WTC11 (cell line): Measurements from ENCODE around the gene ATPAF2. TPM values are rescaled to one million over a fixed set of nuclear protein-coding genes. Genes with fewer than 3 reads are reported as not detected.
A peak's percentile ranks its signal among the peaks of the same experiment; 100 is the strongest.

Experiments
- ATAC-seq: fragments of 200-7000 bp; cut with Tn5 transposase; 2 replicates; pipeline ENCODE4 v1.10.0; 2021; ENCODE audit warnings: mild to moderate bottlenecking, moderate library complexity
- CTCF ChIA-PET: fragments of 300-600 bp; sonication (Branson Sonifier 250); formaldehyde crosslinking; loops from one replicate; lab custom pipeline; 2021; ENCODE audit warnings: antibody characterized with exemption; lab: Charles Lee
- POLR2A ChIA-PET: fragments of 350-600 bp; sonication (Branson Sonifier 250); formaldehyde crosslinking; loops from one replicate; lab custom pipeline; 2021; ENCODE audit warnings: antibody characterized with exemption; lab: Charles Lee
- DNase-seq: peaks from one replicate; pipeline ENCODE4 v3.0.0; 2021; ENCODE audit warnings: low spot score
- H3K27ac Mint-ChIP-seq: 2 replicates; pipeline ENCODE4 v1.8.0; 2021; ENCODE audit warnings: mixed read lengths
- H3K27me3 Mint-ChIP-seq: 2 replicates; pipeline ENCODE4 v1.8.0; 2021; ENCODE audit warnings: low read depth, mild to moderate bottlenecking, moderate library complexity, mixed read lengths
- H3K36me3 Mint-ChIP-seq: 2 replicates; pipeline ENCODE4 v1.8.0; 2021; ENCODE audit warnings: mixed read lengths
- H3K4me1 Mint-ChIP-seq: 2 replicates; pipeline ENCODE4 v1.8.0; 2022; ENCODE audit warnings: mixed read lengths
- H3K4me3 Mint-ChIP-seq: 2 replicates; pipeline ENCODE4 v1.8.0; 2021; ENCODE audit warnings: mild to moderate bottlenecking, moderate library complexity, mixed read lengths
- H3K9me3 Mint-ChIP-seq: 2 replicates; pipeline ENCODE4 v1.8.0; 2021; ENCODE audit warnings: mixed read lengths
- ATF1 ChIP-seq: sonication (generic); formaldehyde crosslinking; IDR thresholded peaks from 2 replicates; pipeline ENCODE4 v1.8.1; 2023; ENCODE audit warnings: mild to moderate bottlenecking, moderate library complexity, missing genetic modification reagents
- E2F4 ChIP-seq: sonication (generic); formaldehyde crosslinking; IDR thresholded peaks from 2 replicates; pipeline ENCODE4 v1.8.1; 2022; ENCODE audit warnings: low read depth, mild to moderate bottlenecking, moderate library complexity, missing genetic modification reagents, borderline replicate concordance
- FOXK1 ChIP-seq: sonication (generic); formaldehyde crosslinking; IDR thresholded peaks from 2 replicates; pipeline ENCODE4 v1.8.0; 2022; ENCODE audit warnings: mild to moderate bottlenecking, moderate library complexity, missing genetic modification reagents
- HMGA2 ChIP-seq: fragments of 250-450 bp; sonication (Bioruptor Pico); IDR thresholded peaks from 2 replicates; pipeline ENCODE4 v1.4.0; 2021; ENCODE audit warnings: mild to moderate bottlenecking, moderate library complexity
- MAX ChIP-seq: sonication (generic); formaldehyde crosslinking; IDR thresholded peaks from 2 replicates; pipeline ENCODE4 v1.8.0; 2022; ENCODE audit warnings: mild to moderate bottlenecking, missing genetic modification reagents
- NFYB ChIP-seq: sonication (generic); formaldehyde crosslinking; conservative IDR thresholded peaks from 2 replicates; pipeline ENCODE4 v1.8.0; 2022; ENCODE audit warnings: low read depth, missing genetic modification reagents
- SMAD3 ChIP-seq: sonication (generic); formaldehyde crosslinking; IDR thresholded peaks from 2 replicates; pipeline ENCODE4 v1.8.0; 2022; ENCODE audit warnings: missing genetic modification reagents, mild to moderate bottlenecking, borderline replicate concordance
- SP1 ChIP-seq: sonication (generic); formaldehyde crosslinking; conservative IDR thresholded peaks from 2 replicates; pipeline ENCODE4 v1.8.1; 2022; ENCODE audit warnings: missing genetic modification reagents
- TEAD1 ChIP-seq: sonication (generic); formaldehyde crosslinking; IDR thresholded peaks from 2 replicates; pipeline ENCODE4 v1.8.0; 2022; ENCODE audit warnings: mild to moderate bottlenecking, missing genetic modification reagents
- TP53 ChIP-seq: sonication (generic); formaldehyde crosslinking; IDR thresholded peaks from 2 replicates; pipeline ENCODE4 v1.8.1; 2023; ENCODE audit warnings: mild to moderate bottlenecking, missing genetic modification reagents
- USF1 ChIP-seq: sonication (generic); formaldehyde crosslinking; IDR thresholded peaks from 2 replicates; pipeline ENCODE4 v1.8.0; 2022; ENCODE audit warnings: mild to moderate bottlenecking, missing genetic modification reagents
- ZNF219 ChIP-seq: sonication (generic); formaldehyde crosslinking; IDR thresholded peaks from 2 replicates; pipeline ENCODE4 v1.8.0; 2023; ENCODE audit warnings: missing genetic modification reagents, mild to moderate bottlenecking, borderline replicate concordance
- ZNF671 ChIP-seq: fragments of 250-450 bp; sonication (Bioruptor Pico); IDR thresholded peaks from 2 replicates; pipeline ENCODE4 v1.8.0; 2021; ENCODE audit warnings: mild to moderate bottlenecking
- total RNA-seq: library from RNA; stranded (reverse); gene quantifications from 3 replicates; pipeline ENCODE4 v1.2.3, GENCODE V29; 2021
- TF ChIP-seq, protein P1 (sequence below): sonication (generic); formaldehyde crosslinking; IDR thresholded peaks from 2 replicates; pipeline ENCODE4 v1.8.1; 2023; ENCODE audit warnings: mild to moderate bottlenecking, missing genetic modification reagents, moderate library complexity
- TF ChIP-seq, protein P2 (sequence below): sonication (generic); formaldehyde crosslinking; conservative IDR thresholded peaks from 2 replicates; pipeline ENCODE4 v1.8.1; 2023; ENCODE audit warnings: mild to moderate bottlenecking, low read depth, missing genetic modification reagents, moderate library complexity
- TF ChIP-seq, protein P3 (sequence below): sonication (generic); formaldehyde crosslinking; conservative IDR thresholded peaks from 2 replicates; pipeline ENCODE4 v1.8.1; 2022; ENCODE audit warnings: mild to moderate bottlenecking, missing genetic modification reagents
- TF ChIP-seq, protein P4 (sequence below): sonication (generic); formaldehyde crosslinking; IDR thresholded peaks from 2 replicates; pipeline ENCODE4 v1.8.1; 2023; ENCODE audit warnings: mild to moderate bottlenecking, missing genetic modification reagents, borderline replicate concordance
- TF ChIP-seq, protein P5 (sequence below): fragments of 250-450 bp; sonication (Bioruptor Pico); IDR thresholded peaks from 2 replicates; pipeline ENCODE4 v1.8.0; 2021; ENCODE audit warnings: mild to moderate bottlenecking

ATPAF2 gene
- total RNA-seq, 1 experiment from 2014 or later: 33.5 TPM

GRCh38 chr17:18025241-18025944 lies 13.6 kb downstream of the ATPAF2 start (continued):
- TF ChIP-seq NFYB (CRISPR knock-in tag): no peak
- TF ChIP-seq ZNF219 (CRISPR knock-in tag): no peak
- TF ChIP-seq TP53: no peak
- TF ChIP-seq, protein P1, sequence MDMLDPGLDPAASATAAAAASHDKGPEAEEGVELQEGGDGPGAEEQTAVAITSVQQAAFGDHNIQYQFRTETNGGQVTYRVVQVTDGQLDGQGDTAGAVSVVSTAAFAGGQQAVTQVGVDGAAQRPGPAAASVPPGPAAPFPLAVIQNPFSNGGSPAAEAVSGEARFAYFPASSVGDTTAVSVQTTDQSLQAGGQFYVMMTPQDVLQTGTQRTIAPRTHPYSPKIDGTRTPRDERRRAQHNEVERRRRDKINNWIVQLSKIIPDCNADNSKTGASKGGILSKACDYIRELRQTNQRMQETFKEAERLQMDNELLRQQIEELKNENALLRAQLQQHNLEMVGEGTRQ: no peak

DNA sequence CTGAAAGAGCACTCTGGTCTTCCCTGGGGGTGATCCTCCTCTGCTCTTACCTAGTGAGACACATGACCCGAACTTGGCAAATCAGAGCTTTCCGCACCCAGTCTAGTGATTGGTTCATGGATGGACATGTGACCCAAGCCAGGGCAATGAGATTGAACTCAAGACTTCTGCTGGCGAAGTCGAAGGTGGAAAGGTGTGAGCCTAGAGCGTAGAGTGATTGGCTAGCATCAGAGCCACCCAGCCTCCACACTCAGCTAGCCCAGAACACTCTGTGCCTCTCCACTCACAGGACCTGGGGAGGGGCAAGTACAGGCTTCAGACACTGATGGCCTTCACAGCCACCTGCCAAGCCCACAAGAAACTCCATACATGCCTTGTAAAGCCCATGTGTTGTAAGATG lies 17.6 kb downstream of the ATPAF2 start:
- no peak for DNase-seq
- ATAC-seq: peak; percentile 63
- no peak overlapping the region for H3K27ac Mint-ChIP-seq
- no peaks in the 10 kb centered on the region for H3K9me3 Mint-ChIP-seq
- H3K4me1 Mint-ChIP-seq: peaks cover 4% of the 10 kb centered on the region; the same call in 1 of the 2 replicates
- H3K36me3 Mint-ChIP-seq: no peaks in the 10 kb centered on the region
- no peak overlapping the region for H3K4me3 Mint-ChIP-seq
- ChIA-PET CTCF (interaction anchor here (1.1 to 1.4 kb wide), 2 partner anchors 35 to 100 kb away, joined by 3 to 4 read pairs; no protein-coding TSS in a partner anchor), POLR2A (no interaction called here)
- TF ChIP-seq FOXK1 (CRISPR knock-in tag) (no peak), HMGA2 (CRISPR knock-in tag) (no peak), USF1 (CRISPR knock-in tag) (peak; percentile 64; the same call in 1 of the 2 replicates), SMAD3 (no peak), NFYB (CRISPR knock-in tag) (0 out of 2 replicates have a peak, but pooled peaks have one; percentile 57), SP1 (CRISPR knock-in tag) (no peak)
- TF ChIP-seq, protein P2, sequence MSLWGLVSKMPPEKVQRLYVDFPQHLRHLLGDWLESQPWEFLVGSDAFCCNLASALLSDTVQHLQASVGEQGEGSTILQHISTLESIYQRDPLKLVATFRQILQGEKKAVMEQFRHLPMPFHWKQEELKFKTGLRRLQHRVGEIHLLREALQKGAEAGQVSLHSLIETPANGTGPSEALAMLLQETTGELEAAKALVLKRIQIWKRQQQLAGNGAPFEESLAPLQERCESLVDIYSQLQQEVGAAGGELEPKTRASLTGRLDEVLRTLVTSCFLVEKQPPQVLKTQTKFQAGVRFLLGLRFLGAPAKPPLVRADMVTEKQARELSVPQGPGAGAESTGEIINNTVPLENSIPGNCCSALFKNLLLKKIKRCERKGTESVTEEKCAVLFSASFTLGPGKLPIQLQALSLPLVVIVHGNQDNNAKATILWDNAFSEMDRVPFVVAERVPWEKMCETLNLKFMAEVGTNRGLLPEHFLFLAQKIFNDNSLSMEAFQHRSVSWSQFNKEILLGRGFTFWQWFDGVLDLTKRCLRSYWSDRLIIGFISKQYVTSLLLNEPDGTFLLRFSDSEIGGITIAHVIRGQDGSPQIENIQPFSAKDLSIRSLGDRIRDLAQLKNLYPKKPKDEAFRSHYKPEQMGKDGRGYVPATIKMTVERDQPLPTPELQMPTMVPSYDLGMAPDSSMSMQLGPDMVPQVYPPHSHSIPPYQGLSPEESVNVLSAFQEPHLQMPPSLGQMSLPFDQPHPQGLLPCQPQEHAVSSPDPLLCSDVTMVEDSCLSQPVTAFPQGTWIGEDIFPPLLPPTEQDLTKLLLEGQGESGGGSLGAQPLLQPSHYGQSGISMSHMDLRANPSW: no peak
- TF ChIP-seq, protein P3, sequence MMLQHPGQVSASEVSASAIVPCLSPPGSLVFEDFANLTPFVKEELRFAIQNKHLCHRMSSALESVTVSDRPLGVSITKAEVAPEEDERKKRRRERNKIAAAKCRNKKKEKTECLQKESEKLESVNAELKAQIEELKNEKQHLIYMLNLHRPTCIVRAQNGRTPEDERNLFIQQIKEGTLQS: no peak
- TF ChIP-seq, protein P1: peak; percentile 86
- H3K27me3 Mint-ChIP-seq: no peaks in the 10 kb centered on the region

DNA sequence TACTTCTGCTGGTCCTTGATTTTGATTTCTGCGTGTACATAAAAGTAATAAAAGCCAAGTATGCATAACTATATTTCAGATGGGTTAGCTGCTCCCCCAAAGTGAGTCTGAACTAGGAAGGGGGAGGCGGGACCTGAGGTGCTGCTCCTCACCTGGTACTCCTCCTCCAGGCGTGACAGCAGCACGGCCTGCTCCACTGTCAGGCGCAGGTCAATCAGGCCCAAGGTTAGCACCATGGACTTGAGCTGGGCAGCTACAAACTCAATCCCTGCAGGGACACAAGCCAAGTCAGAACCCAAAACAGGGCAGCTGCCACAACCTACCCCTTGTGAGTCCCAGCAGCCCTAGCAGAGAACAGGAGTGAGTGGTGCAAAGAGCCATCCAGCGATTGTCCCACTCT lies 18.0 kb downstream of the ATPAF2 start:
- no peaks in the 10 kb centered on the region for H3K9me3 Mint-ChIP-seq
- H3K4me1 Mint-ChIP-seq: peaks cover 4% of the 10 kb centered on the region; the same call in 1 of the 2 replicates
- ATAC-seq (no peak), DNase-seq (no peak)
- H3K27me3 Mint-ChIP-seq: no peaks in the 10 kb centered on the region
- ChIA-PET CTCF (interaction anchor here (0.7 to 1.5 kb wide), 3 partner anchors 13 to 100 kb away, joined by 3 to 4 read pairs (median 4); no protein-coding TSS in a partner anchor), POLR2A (no interaction called here)
- no peaks in the 10 kb centered on the region for H3K36me3 Mint-ChIP-seq
- H3K4me3 Mint-ChIP-seq: no peak overlapping the region
- H3K27ac Mint-ChIP-seq: no peak overlapping the region
- no peak for TF ChIP-seq ZNF671 (CRISPR knock-in tag)
- TF ChIP-seq, protein P1: no peak
- no peak for TF ChIP-seq FOXK1 (CRISPR knock-in tag)
- no peak for TF ChIP-seq E2F4 (CRISPR knock-in tag)
- no peak for TF ChIP-seq MAX
- TF ChIP-seq, protein P4, sequence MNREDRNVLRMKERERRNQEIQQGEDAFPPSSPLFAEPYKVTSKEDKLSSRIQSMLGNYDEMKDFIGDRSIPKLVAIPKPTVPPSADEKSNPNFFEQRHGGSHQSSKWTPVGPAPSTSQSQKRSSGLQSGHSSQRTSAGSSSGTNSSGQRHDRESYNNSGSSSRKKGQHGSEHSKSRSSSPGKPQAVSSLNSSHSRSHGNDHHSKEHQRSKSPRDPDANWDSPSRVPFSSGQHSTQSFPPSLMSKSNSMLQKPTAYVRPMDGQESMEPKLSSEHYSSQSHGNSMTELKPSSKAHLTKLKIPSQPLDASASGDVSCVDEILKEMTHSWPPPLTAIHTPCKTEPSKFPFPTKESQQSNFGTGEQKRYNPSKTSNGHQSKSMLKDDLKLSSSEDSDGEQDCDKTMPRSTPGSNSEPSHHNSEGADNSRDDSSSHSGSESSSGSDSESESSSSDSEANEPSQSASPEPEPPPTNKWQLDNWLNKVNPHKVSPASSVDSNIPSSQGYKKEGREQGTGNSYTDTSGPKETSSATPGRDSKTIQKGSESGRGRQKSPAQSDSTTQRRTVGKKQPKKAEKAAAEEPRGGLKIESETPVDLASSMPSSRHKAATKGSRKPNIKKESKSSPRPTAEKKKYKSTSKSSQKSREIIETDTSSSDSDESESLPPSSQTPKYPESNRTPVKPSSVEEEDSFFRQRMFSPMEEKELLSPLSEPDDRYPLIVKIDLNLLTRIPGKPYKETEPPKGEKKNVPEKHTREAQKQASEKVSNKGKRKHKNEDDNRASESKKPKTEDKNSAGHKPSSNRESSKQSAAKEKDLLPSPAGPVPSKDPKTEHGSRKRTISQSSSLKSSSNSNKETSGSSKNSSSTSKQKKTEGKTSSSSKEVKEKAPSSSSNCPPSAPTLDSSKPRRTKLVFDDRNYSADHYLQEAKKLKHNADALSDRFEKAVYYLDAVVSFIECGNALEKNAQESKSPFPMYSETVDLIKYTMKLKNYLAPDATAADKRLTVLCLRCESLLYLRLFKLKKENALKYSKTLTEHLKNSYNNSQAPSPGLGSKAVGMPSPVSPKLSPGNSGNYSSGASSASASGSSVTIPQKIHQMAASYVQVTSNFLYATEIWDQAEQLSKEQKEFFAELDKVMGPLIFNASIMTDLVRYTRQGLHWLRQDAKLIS (CRISPR knock-in tag): no peak
- TF ChIP-seq, protein P5, sequence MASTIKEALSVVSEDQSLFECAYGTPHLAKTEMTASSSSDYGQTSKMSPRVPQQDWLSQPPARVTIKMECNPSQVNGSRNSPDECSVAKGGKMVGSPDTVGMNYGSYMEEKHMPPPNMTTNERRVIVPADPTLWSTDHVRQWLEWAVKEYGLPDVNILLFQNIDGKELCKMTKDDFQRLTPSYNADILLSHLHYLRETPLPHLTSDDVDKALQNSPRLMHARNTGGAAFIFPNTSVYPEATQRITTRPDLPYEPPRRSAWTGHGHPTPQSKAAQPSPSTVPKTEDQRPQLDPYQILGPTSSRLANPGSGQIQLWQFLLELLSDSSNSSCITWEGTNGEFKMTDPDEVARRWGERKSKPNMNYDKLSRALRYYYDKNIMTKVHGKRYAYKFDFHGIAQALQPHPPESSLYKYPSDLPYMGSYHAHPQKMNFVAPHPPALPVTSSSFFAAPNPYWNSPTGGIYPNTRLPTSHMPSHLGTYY (CRISPR knock-in tag): no peak
- TF ChIP-seq TEAD1: no peak
- TF ChIP-seq ATF1 (CRISPR knock-in tag): no peak
